ENCODE results near the gene CBR1. TPM values are rescaled to one million over a fixed set of nuclear protein-coding genes. Genes with fewer than 3 reads are reported as not detected.

Gene CBR1
- total RNA-seq, 1 donor from 2014 or later = 111 TPM

DNA sequence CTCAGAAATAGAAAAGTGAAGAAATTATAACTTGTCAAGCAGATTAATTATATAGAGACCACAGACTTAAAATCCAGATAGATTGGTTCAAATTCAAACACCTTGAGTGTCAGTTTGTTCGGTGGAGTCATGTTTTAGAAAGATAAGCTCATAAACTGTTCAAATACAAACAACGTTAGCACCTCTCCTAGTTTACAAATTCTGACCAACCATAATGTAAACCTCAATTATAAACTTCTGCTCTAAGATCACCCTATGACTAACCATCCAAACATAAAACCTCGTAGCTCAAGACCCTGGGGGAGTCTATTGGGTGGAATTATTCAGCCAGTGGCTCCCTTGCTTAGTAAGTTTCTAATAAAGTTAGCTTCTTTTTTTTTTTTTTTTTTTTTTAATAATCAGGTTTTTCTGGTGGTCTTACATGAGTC, 12.4 kb downstream of the CBR1 start:
- no peaks in the 10 kb centered on the region for H3K27me3 ChIP-seq (ENCODE audit: control insufficient read depth, insufficient read depth, low read length)
- TF ChIP-seq, protein P1, sequence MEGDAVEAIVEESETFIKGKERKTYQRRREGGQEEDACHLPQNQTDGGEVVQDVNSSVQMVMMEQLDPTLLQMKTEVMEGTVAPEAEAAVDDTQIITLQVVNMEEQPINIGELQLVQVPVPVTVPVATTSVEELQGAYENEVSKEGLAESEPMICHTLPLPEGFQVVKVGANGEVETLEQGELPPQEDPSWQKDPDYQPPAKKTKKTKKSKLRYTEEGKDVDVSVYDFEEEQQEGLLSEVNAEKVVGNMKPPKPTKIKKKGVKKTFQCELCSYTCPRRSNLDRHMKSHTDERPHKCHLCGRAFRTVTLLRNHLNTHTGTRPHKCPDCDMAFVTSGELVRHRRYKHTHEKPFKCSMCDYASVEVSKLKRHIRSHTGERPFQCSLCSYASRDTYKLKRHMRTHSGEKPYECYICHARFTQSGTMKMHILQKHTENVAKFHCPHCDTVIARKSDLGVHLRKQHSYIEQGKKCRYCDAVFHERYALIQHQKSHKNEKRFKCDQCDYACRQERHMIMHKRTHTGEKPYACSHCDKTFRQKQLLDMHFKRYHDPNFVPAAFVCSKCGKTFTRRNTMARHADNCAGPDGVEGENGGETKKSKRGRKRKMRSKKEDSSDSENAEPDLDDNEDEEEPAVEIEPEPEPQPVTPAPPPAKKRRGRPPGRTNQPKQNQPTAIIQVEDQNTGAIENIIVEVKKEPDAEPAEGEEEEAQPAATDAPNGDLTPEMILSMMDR (IDR thresholded peaks at IDR 0.05; ENCODE audit: insufficient read depth, low read length, severe bottlenecking) = no peak
- no peak for DNase-seq (ENCODE audit: low read depth)
- no peak for FAIRE-seq
- H3K36me3 ChIP-seq (ENCODE audit: control insufficient read depth, insufficient read depth, low read length) = no peaks in the 10 kb centered on the region
- H3K4me3 ChIP-seq (ENCODE audit: low read depth, low read length) = no peak overlapping the region

DNA sequence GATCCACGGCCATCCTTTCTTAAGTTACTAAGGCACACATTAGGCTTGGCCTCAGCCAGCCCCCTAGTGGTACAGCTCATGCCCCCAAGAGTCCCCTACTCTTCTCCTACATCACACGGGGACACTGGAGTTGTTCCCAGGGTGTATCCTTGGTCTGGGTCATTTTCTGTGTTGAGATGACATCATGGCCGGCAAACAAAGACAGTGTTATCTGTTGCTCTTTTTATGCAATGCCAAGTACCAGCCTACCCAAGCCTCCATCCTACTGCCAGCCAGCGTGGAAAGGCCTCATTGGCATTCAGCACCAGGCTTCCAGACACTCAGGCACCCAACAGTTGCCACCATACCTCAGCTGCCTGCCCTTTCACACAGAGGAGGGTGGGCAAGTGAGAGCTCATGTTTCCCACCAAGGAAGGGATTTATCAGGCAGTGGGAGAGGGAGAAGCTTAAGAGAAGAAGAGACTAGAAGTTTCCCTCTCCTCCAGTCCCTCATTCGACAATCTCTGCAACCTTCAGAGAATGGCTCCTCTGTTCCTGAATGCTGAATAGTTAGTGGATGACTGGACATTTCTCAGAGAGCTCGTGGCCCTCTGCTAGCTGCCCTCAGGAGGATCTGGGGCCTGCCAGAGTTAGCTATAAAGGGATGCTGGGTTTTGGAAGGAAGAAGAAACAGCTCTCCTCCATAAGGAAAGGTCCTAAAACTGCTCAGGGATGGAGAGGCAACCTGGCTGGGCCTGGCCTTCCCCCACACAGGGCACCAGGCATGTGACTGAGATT, 17.7 kb downstream of the CBR1 start:
- DNase-seq (ENCODE audit: low read depth) = no peak
- H3K36me3 ChIP-seq (ENCODE audit: control insufficient read depth, insufficient read depth, low read length) = no peaks in the 10 kb centered on the region
- TF ChIP-seq, protein P1 (IDR thresholded peaks at IDR 0.05; ENCODE audit: insufficient read depth, low read length, severe bottlenecking) = no peak
- FAIRE-seq = peak; percentile 13
- no peaks in the 10 kb centered on the region for H3K27me3 ChIP-seq (ENCODE audit: control insufficient read depth, insufficient read depth, low read length)
- H3K4me3 ChIP-seq (ENCODE audit: low read depth, low read length) = no peak overlapping the region

DNA sequence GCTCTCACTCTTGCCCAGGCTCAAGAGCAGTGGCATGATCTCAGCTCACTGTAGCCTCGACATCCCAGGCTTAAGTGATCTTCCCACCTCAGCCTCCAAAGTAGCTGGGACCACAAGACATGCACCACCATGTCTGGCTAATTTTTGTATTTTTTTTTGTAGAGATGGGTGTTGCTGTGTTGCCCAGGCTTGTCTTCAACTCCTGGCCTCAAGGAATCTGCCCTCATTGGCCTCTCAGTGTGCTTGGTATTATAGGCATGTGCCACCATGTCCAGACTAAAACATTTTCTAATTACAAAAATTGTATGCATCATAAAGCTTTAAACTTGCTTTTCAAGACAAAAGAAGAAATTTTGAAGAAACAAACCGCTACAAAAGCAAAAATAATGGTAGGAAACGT, 20.1 kb downstream of the CBR1 start:
- DNase-seq (ENCODE audit: low read depth) (peak; percentile 96), FAIRE-seq (no peak)
- Histone ChIP-seq H3K27me3 (ENCODE audit: control insufficient read depth, insufficient read depth, low read length) (no peaks in the 10 kb centered on the region), H3K36me3 (ENCODE audit: control insufficient read depth, insufficient read depth, low read length) (no peaks in the 10 kb centered on the region), H3K4me3 (ENCODE audit: low read depth, low read length) (no peak overlapping the region)
- TF ChIP-seq, protein P1 (IDR thresholded peaks at IDR 0.05; ENCODE audit: insufficient read depth, low read length, severe bottlenecking) = no peak

DNA sequence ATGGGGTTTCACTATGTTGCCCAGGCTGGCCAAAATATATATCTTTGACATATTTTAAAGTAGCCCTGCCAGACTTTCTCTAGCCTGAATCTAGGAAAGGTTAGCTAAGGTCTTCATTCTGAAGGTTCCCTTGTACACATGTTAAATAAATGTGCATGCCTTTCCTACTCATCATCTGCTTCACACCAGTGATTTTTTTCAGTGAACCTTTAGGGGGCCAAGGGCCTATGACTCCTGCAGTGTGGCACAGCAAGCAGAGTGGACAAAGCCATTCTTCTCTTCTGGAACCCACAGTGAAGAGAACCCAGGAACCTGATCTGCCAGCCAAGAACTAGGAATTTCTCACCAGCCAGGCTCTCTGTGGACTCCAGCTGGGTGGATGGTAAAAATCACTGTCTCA, 22.9 kb downstream of the CBR1 start:
- H3K27me3 ChIP-seq (ENCODE audit: control insufficient read depth, insufficient read depth, low read length) = no peaks in the 10 kb centered on the region
- no peak overlapping the region for H3K4me3 ChIP-seq (ENCODE audit: low read depth, low read length)
- TF ChIP-seq, protein P1 (IDR thresholded peaks at IDR 0.05; ENCODE audit: insufficient read depth, low read length, severe bottlenecking) = no peak
- no peak for DNase-seq (ENCODE audit: low read depth)
- no peak for FAIRE-seq
- H3K36me3 ChIP-seq (ENCODE audit: control insufficient read depth, insufficient read depth, low read length) = no peaks in the 10 kb centered on the region

DNA sequence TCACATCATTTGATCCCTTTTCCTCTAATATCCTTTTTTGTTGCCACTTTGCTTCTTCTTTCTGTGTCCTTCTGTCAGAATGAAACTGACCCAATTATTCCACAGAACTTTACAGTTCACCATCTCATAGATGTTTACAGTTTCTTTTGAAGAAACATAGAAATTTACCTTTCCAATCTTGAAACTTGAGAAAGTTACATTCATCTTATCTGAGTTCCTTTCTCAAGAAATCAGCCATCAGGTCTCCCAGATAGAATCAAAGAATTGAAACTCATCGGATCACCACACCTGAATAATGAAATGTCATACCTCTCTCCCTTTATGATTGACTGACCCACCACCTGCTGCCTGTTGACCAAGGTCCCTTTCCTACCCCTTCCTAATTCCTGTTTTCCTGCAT, 23.7 kb downstream of the CBR1 start:
- DNase-seq (ENCODE audit: low read depth) = no peak
- no peaks in the 10 kb centered on the region for H3K27me3 ChIP-seq (ENCODE audit: control insufficient read depth, insufficient read depth, low read length)
- FAIRE-seq = no peak
- H3K36me3 ChIP-seq (ENCODE audit: control insufficient read depth, insufficient read depth, low read length) = no peaks in the 10 kb centered on the region
- TF ChIP-seq, protein P1 (IDR thresholded peaks at IDR 0.05; ENCODE audit: insufficient read depth, low read length, severe bottlenecking) = no peak
- no peak overlapping the region for H3K4me3 ChIP-seq (ENCODE audit: low read depth, low read length)

Data from bronchial epithelial cell (primary cell).